GM23338 (cell line): Measurements from ENCODE around the gene CYP26B1. TPM values are rescaled to one million over a fixed set of nuclear protein-coding genes. Genes with fewer than 3 reads are reported as not detected.

Experiments
- ATAC-seq: fragments of 200-7000 bp; cut with Tn5 transposase; 3 replicates; pipeline ENCODE4 v1.9.1; 2020
- DNase-seq: peaks from one replicate; pipeline ENCODE4 v3.0.0-alpha.2; 2015; ENCODE audit warnings: low spot score
- H2AFZ ChIP-seq: fragments of 200-600 bp; sonication (generic); 2 replicates; pipeline ENCODE4 v1.8.0; 2016; ENCODE audit warnings: antibody characterized with exemption, mild to moderate bottlenecking, moderate library complexity
- H3F3A ChIP-seq: fragments of 200-600 bp; sonication (generic); replicated peaks from 2 replicates; pipeline ENCODE4 v1.8.0; 2017; ENCODE audit warnings: antibody characterized with exemption, mixed run types, low read depth
- H3K27ac ChIP-seq: fragments of 200-600 bp; sonication (generic); 2 replicates; pipeline ENCODE4 v1.6.1; 2016; ENCODE audit warnings: low read depth
- H3K27me3 ChIP-seq: fragments of 200-600 bp; sonication (generic); 2 replicates; pipeline ENCODE4 v1.8.0; 2016; ENCODE audit warnings: mild to moderate bottlenecking, mixed run types, moderate library complexity; ENCODE audit not compliant: insufficient read depth
- H3K36me3 ChIP-seq: fragments of 200-600 bp; sonication (generic); 2 replicates; pipeline ENCODE4 v1.8.0; 2016; ENCODE audit warnings: mild to moderate bottlenecking; ENCODE audit not compliant: insufficient read depth
- H3K4me1 ChIP-seq: fragments of 200-600 bp; sonication (generic); 2 replicates; pipeline ENCODE4 v1.8.0; 2016; ENCODE audit warnings: mild to moderate bottlenecking, moderate library complexity; ENCODE audit not compliant: insufficient read depth
- H3K4me2 ChIP-seq: fragments of 200-600 bp; sonication (generic); 2 replicates; pipeline ENCODE4 v1.7.1; 2017; ENCODE audit warnings: mixed run types
- H3K4me3 ChIP-seq: fragments of 200-600 bp; sonication (generic); 2 replicates; pipeline ENCODE4 v1.6.1; 2016; ENCODE audit warnings: mixed run types
- H3K79me2 ChIP-seq: fragments of 200-600 bp; sonication (generic); replicated peaks from 2 replicates; pipeline ENCODE4 v1.8.0; 2017; ENCODE audit warnings: mild to moderate bottlenecking; ENCODE audit not compliant: insufficient read depth
- H3K9me2 ChIP-seq: fragments of 200-600 bp; sonication (generic); 2 replicates; pipeline ENCODE4 v1.8.0; 2017; ENCODE audit not compliant: insufficient read depth
- H4K20me1 ChIP-seq: fragments of 200-600 bp; sonication (generic); replicated peaks from 2 replicates; pipeline ENCODE4 v1.8.0; 2017; ENCODE audit warnings: mild to moderate bottlenecking; ENCODE audit not compliant: insufficient read depth
- H3K27ac Mint-ChIP-seq: 2 replicates; pipeline ENCODE4 v1.8.0; 2020; ENCODE audit warnings: inconsistent platforms, mild to moderate bottlenecking, moderate library complexity, mixed read lengths
- H3K27me3 Mint-ChIP-seq: 3 replicates; pipeline ENCODE4 v1.8.0; 2022; ENCODE audit warnings: low read depth, mild to moderate bottlenecking, moderate library complexity, mixed read lengths, inconsistent platforms; ENCODE audit not compliant: insufficient read depth, poor library complexity
- H3K36me3 Mint-ChIP-seq: 3 replicates; pipeline ENCODE4 v1.8.0; 2021; ENCODE audit warnings: low read depth, mild to moderate bottlenecking, inconsistent platforms, moderate library complexity, mixed read lengths
- H3K4me1 Mint-ChIP-seq: 3 replicates; pipeline ENCODE4 v1.8.0; 2020; ENCODE audit warnings: mild to moderate bottlenecking, inconsistent platforms, mixed read lengths
- H3K4me3 Mint-ChIP-seq: 3 replicates; pipeline ENCODE4 v1.8.0; 2021; ENCODE audit warnings: moderate library complexity, mild to moderate bottlenecking, inconsistent platforms, mixed read lengths
- H3K9me3 Mint-ChIP-seq: 3 replicates; pipeline ENCODE4 v1.8.0; 2020; ENCODE audit warnings: moderate library complexity, mild to moderate bottlenecking, inconsistent platforms, mixed read lengths
- EZH2 ChIP-seq: fragments of 200-600 bp; sonication (generic); IDR thresholded peaks from one replicate; pipeline ENCODE4 v1.8.0; 2017; ENCODE audit warnings: antibody characterized with exemption, mild to moderate bottlenecking, low read depth; ENCODE audit not compliant: unreplicated experiment
- EZH2phosphoT487 ChIP-seq: fragments of 200-600 bp; sonication (generic); IDR thresholded peaks from one replicate; pipeline ENCODE4 v1.8.1; 2018; ENCODE audit warnings: antibody characterized with exemption; ENCODE audit not compliant: unreplicated experiment
- STAT1 ChIP-seq: IDR thresholded peaks from one replicate; pipeline ENCODE4 v1.6.1; 2016; ENCODE audit warnings: antibody characterized with exemption; ENCODE audit not compliant: unreplicated experiment
- ZNF114 ChIP-seq: fragments of 250-450 bp; sonication (Bioruptor Pico); IDR thresholded peaks from 2 replicates; pipeline ENCODE4 v1.5.0; 2020; ENCODE audit warnings: mild to moderate bottlenecking, moderate library complexity
- ZNF331 ChIP-seq: fragments of 250-450 bp; sonication (Bioruptor Pico); IDR thresholded peaks from 2 replicates; pipeline ENCODE4 v1.5.0; 2020; ENCODE audit warnings: low read depth, mild to moderate bottlenecking, moderate library complexity
- polyA plus RNA-seq: library from polyadenylated mRNA; unstranded; fragments of >200 nt; fragmentation: Nextera tagmentation; extraction: Ambion mirVana; gene quantifications from 2 replicates; pipeline ENCODE4 v1.2.1, GENCODE V29; 2016
- total RNA-seq: library from RNA; depleted of rRNA; stranded (reverse); fragments of >200 nt; shearing (Covaris generic); gene quantifications from 2 replicates; pipeline ENCODE4 v1.2.3, GENCODE V29; 2014
- TF ChIP-seq, protein P1 (sequence below): IDR thresholded peaks from one replicate; pipeline ENCODE4 v1.6.1; 2018; ENCODE audit warnings: antibody characterized with exemption; ENCODE audit not compliant: unreplicated experiment
- TF ChIP-seq, protein P2 (sequence below), 2 experiments: fragments of 200-600 bp in 1 of 2; sonication (generic) in 1 of 2; conservative IDR thresholded peaks; 2 replicates each; pipeline versions ENCODE4 v1.5.1 to v1.6.1; 2016 to 2017; ENCODE audit warnings: antibody characterized with exemption in 2 of 2, low read depth in 2 of 2, mild to moderate bottlenecking in 2 of 2, moderate library complexity in 1 of 2
- TF ChIP-seq, protein P3 (sequence below): IDR thresholded peaks from 2 replicates; pipeline ENCODE4 v1.6.1; 2016; ENCODE audit warnings: antibody characterized with exemption

The CYP26B1 gene
- total and polyA plus RNA-seq, 2 experiments from 2014 or later, result 0.05 to 0.31 TPM

DNA sequence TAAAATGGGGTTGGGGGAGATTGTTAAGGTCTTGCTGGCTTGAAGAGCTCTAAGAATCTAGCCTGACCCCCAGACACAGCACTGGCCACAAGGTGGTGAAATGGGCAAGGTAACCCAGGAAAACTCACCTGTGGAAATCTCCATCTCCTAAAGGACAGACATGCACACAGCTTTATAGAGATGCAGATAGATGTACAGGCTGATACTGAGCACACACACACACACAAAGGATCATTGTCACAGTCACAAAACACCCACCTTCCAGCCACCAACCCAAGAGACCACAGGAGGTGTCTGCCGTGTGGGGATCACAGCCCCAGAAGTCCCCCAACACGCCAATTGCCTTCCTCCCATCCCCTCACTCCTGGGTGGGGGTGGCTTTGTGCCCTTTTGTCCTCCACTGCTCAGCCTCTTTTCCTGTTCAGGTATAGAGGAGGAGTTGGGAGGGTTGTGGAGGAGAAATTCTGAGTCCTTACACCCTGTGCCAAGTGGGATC is 3.2 kb upstream of the CYP26B1 start:
- no peak overlapping the region for H3K27ac Mint-ChIP-seq
- Histone ChIP-seq H2AFZ (no peak overlapping the region), H3K79me2 (no peaks in the 10 kb centered on the region), H3K4me3 (no peak overlapping the region; the same call in 1 of the 2 replicates), H4K20me1 (no peaks in the 10 kb centered on the region), H3K4me2 (peak overlapping the region; percentile 87; the same call in 1 of the 2 replicates), H3K36me3 (no peaks in the 10 kb centered on the region), H3F3A (no peaks in the 10 kb centered on the region), H3K27me3 (peaks cover 69% of the 10 kb centered on the region), H3K4me1 (peaks cover 11% of the 10 kb centered on the region), H3K27ac (no peak overlapping the region), H3K9me2 (no peaks in the 10 kb centered on the region)
- peaks cover 27% of the 10 kb centered on the region for H3K4me1 Mint-ChIP-seq
- H3K36me3 Mint-ChIP-seq, result no peaks in the 10 kb centered on the region
- DNase-seq (no peak), ATAC-seq (no peak)
- H3K27me3 Mint-ChIP-seq, result peaks cover 68% of the 10 kb centered on the region
- H3K9me3 Mint-ChIP-seq, result peaks cover 3% of the 10 kb centered on the region; the same call in 1 of the 3 replicates
- TF ChIP-seq ZNF114 (no peak), EZH2phosphoT487 (no peak), ZNF331 (CRISPR knock-in tag) (no peak), STAT1 (no peak)
- TF ChIP-seq, protein P1, sequence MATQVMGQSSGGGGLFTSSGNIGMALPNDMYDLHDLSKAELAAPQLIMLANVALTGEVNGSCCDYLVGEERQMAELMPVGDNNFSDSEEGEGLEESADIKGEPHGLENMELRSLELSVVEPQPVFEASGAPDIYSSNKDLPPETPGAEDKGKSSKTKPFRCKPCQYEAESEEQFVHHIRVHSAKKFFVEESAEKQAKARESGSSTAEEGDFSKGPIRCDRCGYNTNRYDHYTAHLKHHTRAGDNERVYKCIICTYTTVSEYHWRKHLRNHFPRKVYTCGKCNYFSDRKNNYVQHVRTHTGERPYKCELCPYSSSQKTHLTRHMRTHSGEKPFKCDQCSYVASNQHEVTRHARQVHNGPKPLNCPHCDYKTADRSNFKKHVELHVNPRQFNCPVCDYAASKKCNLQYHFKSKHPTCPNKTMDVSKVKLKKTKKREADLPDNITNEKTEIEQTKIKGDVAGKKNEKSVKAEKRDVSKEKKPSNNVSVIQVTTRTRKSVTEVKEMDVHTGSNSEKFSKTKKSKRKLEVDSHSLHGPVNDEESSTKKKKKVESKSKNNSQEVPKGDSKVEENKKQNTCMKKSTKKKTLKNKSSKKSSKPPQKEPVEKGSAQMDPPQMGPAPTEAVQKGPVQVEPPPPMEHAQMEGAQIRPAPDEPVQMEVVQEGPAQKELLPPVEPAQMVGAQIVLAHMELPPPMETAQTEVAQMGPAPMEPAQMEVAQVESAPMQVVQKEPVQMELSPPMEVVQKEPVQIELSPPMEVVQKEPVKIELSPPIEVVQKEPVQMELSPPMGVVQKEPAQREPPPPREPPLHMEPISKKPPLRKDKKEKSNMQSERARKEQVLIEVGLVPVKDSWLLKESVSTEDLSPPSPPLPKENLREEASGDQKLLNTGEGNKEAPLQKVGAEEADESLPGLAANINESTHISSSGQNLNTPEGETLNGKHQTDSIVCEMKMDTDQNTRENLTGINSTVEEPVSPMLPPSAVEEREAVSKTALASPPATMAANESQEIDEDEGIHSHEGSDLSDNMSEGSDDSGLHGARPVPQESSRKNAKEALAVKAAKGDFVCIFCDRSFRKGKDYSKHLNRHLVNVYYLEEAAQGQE, result no peak
- TF ChIP-seq, protein P2, sequence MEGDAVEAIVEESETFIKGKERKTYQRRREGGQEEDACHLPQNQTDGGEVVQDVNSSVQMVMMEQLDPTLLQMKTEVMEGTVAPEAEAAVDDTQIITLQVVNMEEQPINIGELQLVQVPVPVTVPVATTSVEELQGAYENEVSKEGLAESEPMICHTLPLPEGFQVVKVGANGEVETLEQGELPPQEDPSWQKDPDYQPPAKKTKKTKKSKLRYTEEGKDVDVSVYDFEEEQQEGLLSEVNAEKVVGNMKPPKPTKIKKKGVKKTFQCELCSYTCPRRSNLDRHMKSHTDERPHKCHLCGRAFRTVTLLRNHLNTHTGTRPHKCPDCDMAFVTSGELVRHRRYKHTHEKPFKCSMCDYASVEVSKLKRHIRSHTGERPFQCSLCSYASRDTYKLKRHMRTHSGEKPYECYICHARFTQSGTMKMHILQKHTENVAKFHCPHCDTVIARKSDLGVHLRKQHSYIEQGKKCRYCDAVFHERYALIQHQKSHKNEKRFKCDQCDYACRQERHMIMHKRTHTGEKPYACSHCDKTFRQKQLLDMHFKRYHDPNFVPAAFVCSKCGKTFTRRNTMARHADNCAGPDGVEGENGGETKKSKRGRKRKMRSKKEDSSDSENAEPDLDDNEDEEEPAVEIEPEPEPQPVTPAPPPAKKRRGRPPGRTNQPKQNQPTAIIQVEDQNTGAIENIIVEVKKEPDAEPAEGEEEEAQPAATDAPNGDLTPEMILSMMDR (conservative IDR thresholded peaks at IDR 0.05; ENCODE audit: low read depth in 2 of 2), result no peak; a peak in 1 of 4 replicates
- TF ChIP-seq, protein P3, sequence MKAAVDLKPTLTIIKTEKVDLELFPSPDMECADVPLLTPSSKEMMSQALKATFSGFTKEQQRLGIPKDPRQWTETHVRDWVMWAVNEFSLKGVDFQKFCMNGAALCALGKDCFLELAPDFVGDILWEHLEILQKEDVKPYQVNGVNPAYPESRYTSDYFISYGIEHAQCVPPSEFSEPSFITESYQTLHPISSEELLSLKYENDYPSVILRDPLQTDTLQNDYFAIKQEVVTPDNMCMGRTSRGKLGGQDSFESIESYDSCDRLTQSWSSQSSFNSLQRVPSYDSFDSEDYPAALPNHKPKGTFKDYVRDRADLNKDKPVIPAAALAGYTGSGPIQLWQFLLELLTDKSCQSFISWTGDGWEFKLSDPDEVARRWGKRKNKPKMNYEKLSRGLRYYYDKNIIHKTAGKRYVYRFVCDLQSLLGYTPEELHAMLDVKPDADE, result no peak
- H3K4me3 Mint-ChIP-seq, result no peak overlapping the region

DNA sequence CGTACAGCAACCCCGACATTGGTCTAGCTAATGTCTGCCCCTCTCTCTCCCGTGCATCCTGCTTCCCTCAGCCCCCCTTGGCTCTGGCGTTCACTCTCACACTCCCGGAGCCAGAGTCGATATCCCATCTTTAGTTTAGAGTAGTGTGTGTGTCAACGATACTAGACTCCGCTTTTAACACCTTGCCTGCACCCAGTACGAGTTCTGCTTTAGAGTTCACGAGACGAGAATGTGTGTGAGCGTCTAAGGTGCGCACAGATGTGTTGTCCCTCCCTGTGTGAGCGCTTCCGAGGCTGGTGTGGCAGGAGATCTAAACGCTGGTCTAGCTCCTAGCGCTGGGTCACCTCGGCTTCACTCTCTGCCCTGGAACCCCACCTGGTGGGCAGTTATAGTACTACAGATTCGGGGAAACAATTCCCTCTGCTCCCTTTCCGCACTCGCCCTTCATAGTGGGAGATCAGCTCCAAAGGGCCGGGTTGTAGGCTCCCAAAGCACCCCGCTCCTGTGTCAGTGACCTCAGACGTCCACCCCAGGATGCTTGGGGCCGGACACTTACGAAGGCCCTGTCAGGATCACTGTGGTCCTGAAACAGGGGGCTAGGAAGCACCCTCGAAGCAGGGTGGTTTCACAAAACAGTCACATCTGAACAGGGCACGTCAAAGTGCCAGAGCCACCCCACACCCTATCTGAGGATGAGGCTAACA is 2.6 kb upstream of the CYP26B1 start:
- Histone ChIP-seq H2AFZ (no peak overlapping the region; the same call in 1 of the 2 replicates), H3K27ac (no peak overlapping the region), H3K79me2 (no peaks in the 10 kb centered on the region), H3F3A (0 out of 2 replicates have a peak, but pooled peaks cover 3% of the 10 kb centered on the region), H3K27me3 (peaks cover 75% of the 10 kb centered on the region), H3K4me2 (peak overlapping the region; percentile 87), H3K9me2 (no peaks in the 10 kb centered on the region), H3K4me1 (peaks cover 16% of the 10 kb centered on the region), H4K20me1 (no peaks in the 10 kb centered on the region), H3K4me3 (peak overlapping the region; percentile 58), H3K36me3 (no peaks in the 10 kb centered on the region)
- Mint-ChIP-seq H3K27ac (no peak overlapping the region), H3K4me3 (peak overlapping the region; percentile 70), H3K4me1 (peaks cover 32% of the 10 kb centered on the region), H3K36me3 (no peaks in the 10 kb centered on the region; the same call in 2 of the 3 replicates), H3K27me3 (peaks cover 74% of the 10 kb centered on the region), H3K9me3 (peaks cover 3% of the 10 kb centered on the region; the same call in 2 of the 3 replicates)
- DNase-seq (peak; percentile 92), ATAC-seq (peak; percentile 48)
- peak; percentile 34 for TF ChIP-seq EZH2phosphoT487
- peak; percentile 87 for TF ChIP-seq EZH2
- TF ChIP-seq ZNF114, result no peak
- TF ChIP-seq, protein P2 (conservative IDR thresholded peaks at IDR 0.05; ENCODE audit: low read depth in 2 of 2), result peak; percentile 76 to 90
